ENCODE data around the gene GLI3.

GLI3 gene

DNA sequence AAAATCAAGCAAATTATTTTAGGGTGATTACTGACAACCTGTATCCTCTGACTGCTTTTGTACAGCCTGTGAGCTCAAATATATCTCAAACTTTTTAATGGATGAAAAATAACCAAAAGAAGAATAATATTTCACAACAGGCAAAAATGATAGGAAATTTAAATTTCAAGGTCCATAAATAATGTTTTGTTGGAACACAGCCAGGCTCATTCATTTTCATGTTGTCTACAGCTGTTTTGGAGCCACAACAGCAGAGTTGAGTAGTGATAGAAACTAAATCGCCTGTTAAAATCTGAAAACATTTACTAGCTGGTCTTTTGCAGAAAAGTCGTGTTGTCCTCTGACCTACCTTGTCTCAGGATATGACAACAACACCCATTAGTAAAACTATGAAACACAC is 75.9 kb downstream of the GLI3 start:
- TF ChIP-seq CTCF (IDR thresholded peaks at IDR 0.05) (no peak), ZFX (IDR thresholded peaks at IDR 0.05; ENCODE audit: borderline replicate concordance) (no peak)
- no peak overlapping the region for H3K27ac ChIP-seq

- TF ChIP-seq CTCF (IDR thresholded peaks at IDR 0.05): no peak
- no peak for TF ChIP-seq ZFX (IDR thresholded peaks at IDR 0.05; ENCODE audit: borderline replicate concordance)
These were observed 77.9 kb downstream of the GLI3 start for GRCh38 chr7:42159130-42159529.

GRCh38 chr7:42156967-42157721 is 79.9 kb downstream of the GLI3 start:
- no peak overlapping the region for H3K27ac ChIP-seq
- no peak for TF ChIP-seq CTCF (IDR thresholded peaks at IDR 0.05)
- TF ChIP-seq ZFX (IDR thresholded peaks at IDR 0.05; ENCODE audit: borderline replicate concordance): no peak

More at GRCh38 chr7:42159130-42159529, 77.9 kb downstream of the GLI3 start:
- H3K27ac ChIP-seq: no peak overlapping the region

DNA sequence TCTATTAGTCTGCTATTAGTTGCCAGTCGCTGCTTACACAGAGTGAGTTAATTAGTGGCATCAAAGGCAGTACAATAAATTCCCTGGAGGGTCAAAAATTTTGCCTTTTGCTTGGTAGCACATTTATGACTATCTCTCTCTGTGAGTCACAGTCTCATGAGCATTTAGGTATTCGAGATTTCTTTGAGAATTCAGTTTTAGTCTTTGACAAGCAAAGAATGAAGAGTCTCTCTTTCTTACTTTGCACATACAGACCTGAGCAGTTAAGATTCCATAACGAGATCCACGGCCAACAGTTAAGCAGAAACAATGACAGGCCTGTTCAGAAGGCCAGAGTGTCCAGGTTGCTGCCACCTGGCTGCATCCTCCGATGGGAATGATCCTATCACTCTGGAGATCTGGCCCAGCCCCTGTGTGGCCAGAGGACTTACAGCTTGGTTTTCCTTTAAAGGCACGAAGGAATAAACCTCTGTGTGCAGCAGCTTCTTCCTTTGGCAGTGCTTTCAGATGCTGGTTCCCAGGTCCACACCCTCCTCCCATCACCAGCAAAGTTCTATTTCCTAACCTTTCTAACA is 80.6 kb downstream of the GLI3 start:
- TF ChIP-seq ZFX (IDR thresholded peaks at IDR 0.05; ENCODE audit: borderline replicate concordance) (no peak), CTCF (IDR thresholded peaks at IDR 0.05) (no peak)
- no peak overlapping the region for H3K27ac ChIP-seq

DNA sequence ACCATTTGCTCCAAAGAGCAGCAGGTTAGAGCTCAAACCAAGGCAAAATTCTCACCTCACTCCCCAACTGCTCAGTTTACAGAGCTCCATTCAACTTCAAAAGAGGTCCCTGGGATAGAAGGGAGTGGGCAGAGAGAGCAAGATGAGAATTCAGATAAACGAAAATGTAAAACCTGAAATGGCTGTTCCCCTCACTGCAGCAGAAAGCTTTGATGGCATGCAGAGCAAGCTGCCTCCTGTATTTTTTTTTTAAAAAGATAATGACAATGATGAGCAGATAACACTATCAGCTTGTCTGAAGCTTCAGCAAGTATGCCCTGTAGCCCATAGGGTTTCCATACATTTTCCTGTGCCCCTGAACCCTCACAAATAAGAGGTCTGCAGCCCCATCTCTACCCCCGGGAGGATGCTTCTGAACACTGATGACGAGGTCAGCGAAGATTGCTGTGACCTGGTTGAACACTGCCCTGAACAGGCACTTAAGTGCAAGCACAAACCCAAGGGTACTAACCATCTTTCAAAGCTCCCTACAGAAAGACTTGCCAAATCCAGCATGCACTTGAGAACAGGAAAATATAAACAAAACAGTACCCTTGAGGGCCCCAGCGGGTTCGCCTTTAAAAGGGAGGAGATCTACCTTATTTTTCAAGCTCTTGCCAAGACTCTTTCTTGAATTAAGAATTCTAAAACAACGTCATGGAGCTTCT is 81.3 kb downstream of the GLI3 start:
- TF ChIP-seq ZFX (IDR thresholded peaks at IDR 0.05; ENCODE audit: borderline replicate concordance) (no peak), CTCF (IDR thresholded peaks at IDR 0.05) (no peak)
- H3K27ac ChIP-seq: no peak overlapping the region

DNA sequence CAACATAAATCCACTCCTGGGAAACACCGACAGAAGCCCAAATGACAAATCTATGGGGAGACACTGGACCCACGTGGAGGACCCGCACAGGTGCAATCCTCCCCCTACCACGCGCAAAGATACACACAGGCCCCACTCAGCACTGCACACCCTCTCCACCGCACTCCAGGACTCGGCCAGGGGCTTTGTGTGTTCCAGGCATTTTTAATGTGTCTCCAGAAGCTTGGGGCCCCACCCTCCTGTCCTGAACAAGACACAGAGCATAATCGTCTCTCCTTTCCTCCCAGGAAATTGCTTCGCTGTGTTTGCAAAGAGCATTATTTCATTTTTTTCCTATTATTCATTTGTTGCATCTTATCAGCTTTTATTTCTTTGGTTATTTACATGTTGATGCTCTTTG is 82.8 kb downstream of the GLI3 start:
- no peak overlapping the region for H3K27ac ChIP-seq
- no peak for TF ChIP-seq ZFX (IDR thresholded peaks at IDR 0.05; ENCODE audit: borderline replicate concordance)
- TF ChIP-seq CTCF (IDR thresholded peaks at IDR 0.05): no peak

All from 22Rv1 (cell line).